ENCODE results near the gene MCM7.

Gene MCM7

DNA sequence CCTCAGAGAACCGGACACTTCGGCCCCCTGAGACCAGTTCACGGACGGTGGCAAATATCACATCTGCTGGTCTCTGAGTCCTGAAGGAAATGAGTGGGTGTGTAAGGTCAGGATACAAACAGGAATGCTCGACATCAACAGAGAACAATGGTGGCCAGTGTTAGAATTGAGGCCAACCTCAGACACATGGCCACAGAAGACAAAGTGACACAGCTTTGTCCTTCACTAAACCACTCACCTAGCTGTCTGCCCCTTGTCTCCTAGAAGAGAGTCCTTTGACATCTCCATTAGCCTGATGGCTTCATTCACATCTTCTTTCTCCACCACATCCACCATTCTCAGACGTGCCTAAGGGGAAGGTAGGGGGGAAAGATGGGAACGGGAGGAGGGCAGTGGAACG lies 8.1 kb downstream of the MCM7 start:
- DNase-seq (ENCODE audit: low read depth): no peak
- H3K4me3 ChIP-seq (ENCODE audit: low read depth, low read length): no peak overlapping the region
- TF ChIP-seq, protein P1, sequence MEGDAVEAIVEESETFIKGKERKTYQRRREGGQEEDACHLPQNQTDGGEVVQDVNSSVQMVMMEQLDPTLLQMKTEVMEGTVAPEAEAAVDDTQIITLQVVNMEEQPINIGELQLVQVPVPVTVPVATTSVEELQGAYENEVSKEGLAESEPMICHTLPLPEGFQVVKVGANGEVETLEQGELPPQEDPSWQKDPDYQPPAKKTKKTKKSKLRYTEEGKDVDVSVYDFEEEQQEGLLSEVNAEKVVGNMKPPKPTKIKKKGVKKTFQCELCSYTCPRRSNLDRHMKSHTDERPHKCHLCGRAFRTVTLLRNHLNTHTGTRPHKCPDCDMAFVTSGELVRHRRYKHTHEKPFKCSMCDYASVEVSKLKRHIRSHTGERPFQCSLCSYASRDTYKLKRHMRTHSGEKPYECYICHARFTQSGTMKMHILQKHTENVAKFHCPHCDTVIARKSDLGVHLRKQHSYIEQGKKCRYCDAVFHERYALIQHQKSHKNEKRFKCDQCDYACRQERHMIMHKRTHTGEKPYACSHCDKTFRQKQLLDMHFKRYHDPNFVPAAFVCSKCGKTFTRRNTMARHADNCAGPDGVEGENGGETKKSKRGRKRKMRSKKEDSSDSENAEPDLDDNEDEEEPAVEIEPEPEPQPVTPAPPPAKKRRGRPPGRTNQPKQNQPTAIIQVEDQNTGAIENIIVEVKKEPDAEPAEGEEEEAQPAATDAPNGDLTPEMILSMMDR (IDR thresholded peaks at IDR 0.05; ENCODE audit: low read depth, low read length, missing control alignments): no peak

DNA sequence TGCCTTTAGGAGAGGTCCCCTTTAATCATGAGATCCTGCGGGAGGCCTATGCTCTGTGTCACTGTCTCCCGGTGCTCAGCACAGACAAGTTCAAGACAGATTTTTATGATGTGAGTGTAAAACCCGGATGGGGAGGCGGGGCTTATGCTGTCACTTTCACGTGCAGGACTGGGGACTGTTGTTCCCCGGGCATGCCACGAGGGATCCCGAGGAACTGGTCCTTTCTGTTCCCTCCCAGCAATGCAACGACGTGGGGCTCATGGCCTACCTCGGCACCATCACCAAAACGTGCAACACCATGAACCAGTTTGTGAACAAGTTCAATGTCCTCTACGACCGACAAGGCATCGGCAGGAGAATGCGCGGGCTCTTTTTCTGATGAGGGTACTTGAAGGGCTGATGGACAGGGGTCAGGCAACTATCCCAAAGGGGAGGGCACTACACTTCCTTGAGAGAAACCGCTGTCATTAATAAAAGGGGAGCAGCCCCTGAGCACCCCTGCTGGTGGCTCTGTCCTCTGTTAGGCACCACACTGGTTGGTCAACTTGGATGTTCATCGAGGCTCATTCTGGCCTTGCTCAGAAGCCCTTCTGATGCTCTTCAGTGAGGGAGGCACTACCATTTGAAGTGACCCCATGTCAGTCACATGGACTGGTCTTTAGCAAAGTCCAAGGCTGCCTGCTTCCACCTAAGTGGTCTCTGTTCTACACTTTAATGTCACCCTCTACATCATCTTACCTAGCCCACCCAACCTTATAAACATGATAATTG lies 9.6 kb downstream of the MCM7 start:
- TF ChIP-seq, protein P1 (IDR thresholded peaks at IDR 0.05; ENCODE audit: low read depth, low read length, missing control alignments): no peak
- H3K4me3 ChIP-seq (ENCODE audit: low read depth, low read length): no peak overlapping the region
- no peak for DNase-seq (ENCODE audit: low read depth)

DNA sequence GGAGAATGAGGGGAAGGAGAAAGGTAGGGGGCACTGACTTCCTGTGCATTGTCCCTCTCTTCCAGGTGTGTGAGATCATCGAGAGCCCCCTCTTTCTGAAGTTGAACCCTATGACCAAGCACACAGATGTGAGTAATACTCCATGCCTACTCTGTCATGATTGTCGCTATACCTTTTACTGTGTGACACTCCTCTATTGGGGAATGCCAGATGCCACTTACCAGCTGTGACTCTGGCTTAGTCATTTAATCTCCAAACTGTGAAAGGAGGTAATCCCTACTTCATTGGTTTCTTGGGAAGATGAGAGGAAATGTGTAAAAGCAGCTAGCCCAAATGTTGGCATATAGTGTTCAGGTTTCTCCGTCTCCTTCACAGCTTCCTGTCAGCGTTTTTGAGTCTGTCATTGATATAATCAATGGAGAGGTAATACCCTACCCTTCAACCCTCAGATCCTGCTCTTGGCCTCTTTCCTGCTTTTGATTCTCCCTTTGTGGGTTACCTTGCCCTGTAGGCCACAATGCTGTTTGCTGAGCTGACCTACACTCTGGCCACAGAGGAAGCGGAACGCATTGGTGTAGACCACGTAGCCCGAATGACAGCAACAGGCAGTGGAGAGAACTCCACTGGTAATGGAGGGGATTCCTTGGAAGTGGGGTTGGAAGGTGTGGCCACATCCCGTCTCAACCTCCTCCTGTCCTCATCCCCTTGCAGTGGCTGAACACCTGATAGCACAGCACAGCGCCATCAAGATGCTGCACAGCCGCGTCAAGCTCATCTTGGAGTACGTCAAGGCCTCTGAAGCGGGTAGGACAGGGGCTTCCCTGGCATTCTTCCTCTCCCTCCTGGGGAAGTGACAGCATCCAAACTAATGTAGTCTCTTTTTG lies 10.4 kb downstream of the MCM7 start:
- no peak for DNase-seq (ENCODE audit: low read depth)
- TF ChIP-seq, protein P1 (IDR thresholded peaks at IDR 0.05; ENCODE audit: low read depth, low read length, missing control alignments): no peak
- H3K4me3 ChIP-seq (ENCODE audit: low read depth, low read length): no peak overlapping the region

DNA sequence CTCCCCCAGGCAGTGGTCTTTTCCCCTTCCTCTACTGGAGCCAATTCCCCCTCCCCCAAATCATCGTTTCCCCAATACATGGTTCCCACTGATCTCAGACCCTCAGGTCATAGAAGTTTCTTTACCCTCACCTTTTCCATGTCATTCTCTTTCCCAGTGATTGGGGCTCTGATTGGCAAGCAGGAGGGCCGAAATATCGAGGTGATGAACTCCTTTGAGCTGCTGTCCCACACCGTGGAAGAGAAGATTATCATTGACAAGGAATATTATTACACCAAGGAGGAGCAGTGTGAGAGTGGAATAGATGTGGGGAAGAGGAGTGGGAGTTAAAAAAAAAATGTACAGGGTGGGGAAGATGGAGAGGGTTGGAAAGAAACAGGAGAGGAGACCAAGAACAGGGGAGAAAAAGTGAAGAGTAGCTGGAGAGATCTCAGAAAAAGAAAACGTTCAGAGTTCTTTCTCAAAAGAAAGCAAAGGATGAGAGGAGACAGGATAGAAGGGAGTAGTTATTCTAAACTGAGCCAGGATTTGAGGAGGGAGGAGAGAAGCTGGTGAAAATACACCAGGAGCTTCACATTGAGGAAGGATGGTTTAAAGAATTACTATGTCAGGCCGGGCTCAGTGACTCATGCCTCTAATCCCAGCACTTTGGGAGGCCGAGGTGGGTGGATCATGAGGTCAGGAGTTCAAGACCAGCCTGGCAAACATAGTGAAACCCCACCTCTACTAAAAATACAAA lies 11.6 kb downstream of the MCM7 start:
- H3K4me3 ChIP-seq (ENCODE audit: low read depth, low read length): peak overlapping the region; percentile 95
- no peak for DNase-seq (ENCODE audit: low read depth)
- TF ChIP-seq, protein P1 (IDR thresholded peaks at IDR 0.05; ENCODE audit: low read depth, low read length, missing control alignments): no peak

DNA sequence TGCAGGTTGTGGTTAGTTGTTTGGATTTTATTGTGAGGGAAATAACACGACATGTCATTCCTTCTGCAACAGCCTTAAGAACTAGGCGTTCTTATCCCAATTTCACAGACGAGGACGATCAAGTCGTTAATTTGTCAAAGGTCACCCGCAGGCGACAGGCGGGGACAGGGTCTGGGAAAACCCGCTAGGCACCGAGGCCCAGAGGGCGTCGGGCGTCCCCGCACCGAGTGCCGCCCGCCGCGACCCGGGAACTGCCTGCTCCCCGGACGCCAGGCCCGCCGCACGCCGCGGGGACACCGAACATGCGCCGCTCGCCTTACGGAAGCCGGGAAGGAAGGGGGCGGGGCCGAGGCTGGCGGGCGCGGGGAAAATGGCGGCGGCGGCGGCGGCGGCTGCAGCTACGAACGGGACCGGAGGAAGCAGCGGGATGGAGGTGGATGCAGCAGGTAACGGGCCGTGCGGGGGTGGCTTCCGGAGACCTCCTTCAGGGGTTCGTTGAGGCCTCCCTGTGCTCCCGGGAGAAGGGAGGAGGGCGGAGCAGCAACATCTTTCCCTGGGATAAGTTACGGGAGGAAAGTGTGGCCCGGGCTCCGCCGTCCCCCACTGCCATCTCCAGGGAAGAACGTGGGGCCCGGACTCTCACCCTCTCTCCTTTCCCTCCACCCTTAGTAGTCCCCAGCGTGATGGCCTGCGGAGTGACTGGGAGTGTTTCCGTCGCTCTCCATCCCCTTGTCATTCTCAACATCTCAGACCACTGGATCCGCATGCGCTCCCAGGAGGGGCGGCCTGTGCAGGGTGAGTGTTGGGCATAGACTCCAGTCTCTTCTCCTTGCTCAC lies 12.4 kb downstream of the MCM7 start, which contains the start of gene COPS6:
Gene COPS6, plus strand, starts transcription at position 349 of the 837 bp plus-strand sequence. Its CDS starts 22 bp downstream, at position 371.
- H3K4me3 ChIP-seq (ENCODE audit: low read depth, low read length): peak within 1 kb of the TSS; percentile 95
- no peak for DNase-seq (ENCODE audit: low read depth)
- TF ChIP-seq, protein P1 (IDR thresholded peaks at IDR 0.05; ENCODE audit: low read depth, low read length, missing control alignments): no peak

DNA sequence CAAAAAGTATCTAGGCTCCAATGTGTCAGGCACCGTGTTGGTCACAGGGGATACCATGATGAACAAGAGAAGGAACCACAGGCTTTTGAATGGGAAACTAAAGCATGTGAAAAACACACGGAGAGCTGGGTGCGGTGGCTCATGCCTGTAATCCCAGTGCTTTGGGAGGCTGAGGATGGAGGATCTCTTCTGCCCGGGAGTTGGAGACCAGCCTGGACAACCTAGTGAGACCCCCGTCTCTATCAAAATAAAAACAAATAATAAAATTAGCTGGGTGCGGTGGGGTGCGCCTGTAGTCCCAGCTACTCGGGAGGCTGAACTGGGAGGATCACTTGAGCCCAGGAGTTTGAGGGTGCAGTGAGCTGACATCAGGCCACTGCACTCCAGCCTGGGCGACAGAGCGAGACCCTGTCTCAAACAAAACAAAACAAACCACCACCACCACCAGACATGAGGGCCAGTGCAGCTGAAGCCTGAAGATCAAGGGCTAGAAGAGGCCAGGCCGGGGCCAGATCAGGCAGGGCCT lies 13.0 kb downstream of the MCM7 start:
- DNase-seq (ENCODE audit: low read depth): no peak
- peak overlapping the region; percentile 95 for H3K4me3 ChIP-seq (ENCODE audit: low read depth, low read length)
- TF ChIP-seq, protein P1 (IDR thresholded peaks at IDR 0.05; ENCODE audit: low read depth, low read length, missing control alignments): no peak

Data from GM12864 (cell line).